HG03457 (cell line): ENCODE results near the gene EMP2.
A peak's percentile ranks its signal among the peaks of the same experiment; 100 is the strongest.
"Not testable (repeated sequence)": the region's sequence is repeated elsewhere in the genome, so short reads cannot be mapped to it uniquely, and the experiment has no call there.

Experiments
- ATAC-seq: cut with Tn5 transposase; IDR thresholded peaks from one replicate; pipeline ENCODE4 v1.9.1; 2021; ENCODE audit warnings: moderate number of reproducible peaks; ENCODE audit not compliant: unreplicated experiment

The EMP2 gene

DNA sequence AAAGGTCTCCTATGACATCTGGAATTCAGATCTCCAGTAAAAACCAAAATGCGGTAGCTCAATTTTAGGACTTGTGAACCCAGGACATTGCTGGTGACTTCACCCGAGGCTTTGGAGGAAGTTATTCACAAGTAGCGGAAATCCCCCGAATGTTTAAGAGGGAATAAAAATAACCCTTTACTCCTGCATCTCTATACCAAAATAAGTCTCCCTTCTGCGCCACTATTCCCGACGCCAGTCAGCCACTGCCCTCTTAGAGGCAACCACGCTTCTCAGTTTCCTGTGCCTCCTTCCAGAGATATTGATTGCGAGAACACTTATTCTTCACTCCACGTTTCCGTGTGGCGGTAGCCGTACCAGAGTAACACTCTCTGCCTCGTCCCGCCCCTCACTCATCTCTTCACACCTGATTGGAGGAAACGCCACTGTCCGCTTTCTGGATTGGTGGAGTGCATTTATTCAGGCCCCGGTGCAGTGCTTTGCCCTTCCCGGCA, 27.4 kb downstream of the EMP2 start:
- ATAC-seq, result peak; percentile 93

DNA sequence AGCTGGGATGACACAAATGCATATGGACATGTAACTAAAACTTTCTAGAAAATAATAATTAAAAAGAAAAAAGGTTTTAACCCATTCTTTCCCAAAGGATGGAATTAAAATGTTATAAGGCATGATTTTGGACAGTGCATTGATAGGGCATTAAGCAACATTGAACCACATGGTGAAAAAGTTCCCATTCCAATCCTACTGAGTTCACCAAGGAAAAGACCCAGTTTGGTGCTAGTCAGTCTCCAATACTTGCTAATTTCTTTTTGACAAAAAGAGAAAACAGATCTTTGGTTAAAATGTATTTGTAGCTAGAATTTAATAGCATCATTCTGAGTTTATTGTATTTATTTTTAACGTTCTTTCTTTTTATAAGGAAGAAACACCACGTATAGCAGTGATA, 28.1 kb downstream of the EMP2 start:
- no peak for ATAC-seq

DNA sequence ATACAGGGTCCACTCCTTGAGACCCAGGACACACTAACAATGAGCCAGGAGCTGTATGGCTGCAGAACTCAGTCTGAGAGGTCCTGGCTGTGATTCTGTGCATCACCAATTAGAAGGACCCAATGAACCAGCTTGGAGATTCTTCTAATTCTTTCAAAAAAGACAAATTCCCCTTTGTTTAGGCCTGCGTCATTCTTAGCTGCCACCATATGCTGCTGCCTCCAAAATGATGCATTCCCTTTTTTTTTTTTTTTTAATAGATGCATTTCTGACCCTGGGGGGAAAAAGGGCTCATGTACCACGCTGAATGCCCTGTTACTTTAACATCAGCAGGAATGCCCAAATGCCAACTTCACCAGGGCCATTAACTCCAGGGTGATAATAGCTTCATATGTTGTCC, 28.5 kb downstream of the EMP2 start:
- ATAC-seq, result no peak

DNA sequence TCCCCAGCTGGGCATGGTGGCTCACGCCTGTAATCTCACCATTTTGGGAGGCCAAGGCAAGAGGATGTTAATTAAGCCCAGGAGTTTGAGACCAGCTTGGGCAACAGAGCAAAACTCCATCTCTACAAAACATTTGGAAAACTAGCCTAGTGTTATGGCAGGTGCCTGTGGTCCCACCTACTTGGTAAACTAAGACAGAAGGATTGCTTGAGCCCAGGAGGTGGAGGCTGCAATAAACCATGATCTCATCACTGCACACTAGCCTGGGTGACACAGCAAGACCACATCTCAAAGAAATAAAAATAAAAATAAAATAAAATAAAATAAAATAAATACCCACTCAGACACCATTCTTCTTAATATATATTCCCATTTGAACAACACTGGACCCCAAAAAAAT, 32.0 kb downstream of the EMP2 start:
- no peak for ATAC-seq

DNA sequence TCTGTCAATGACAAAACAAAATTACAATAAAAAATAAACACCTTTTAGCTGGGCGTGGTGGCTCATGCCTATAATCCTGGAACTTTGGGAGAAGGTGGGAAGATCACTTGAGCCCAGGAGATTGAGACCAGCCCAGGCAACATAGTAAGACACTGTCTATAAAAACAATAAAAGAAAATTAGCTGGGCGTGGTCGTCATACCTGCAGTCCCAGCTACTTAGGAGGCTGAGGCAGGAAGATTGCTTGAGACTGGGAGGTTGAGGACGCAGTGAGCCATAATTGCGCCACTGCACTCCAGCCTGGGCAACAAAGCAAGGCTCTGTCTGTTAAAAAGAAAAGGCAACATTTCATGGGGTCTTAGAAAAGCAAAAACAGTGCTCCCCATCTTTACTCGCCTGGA, 32.7 kb downstream of the EMP2 start:
- ATAC-seq, result no peak

DNA sequence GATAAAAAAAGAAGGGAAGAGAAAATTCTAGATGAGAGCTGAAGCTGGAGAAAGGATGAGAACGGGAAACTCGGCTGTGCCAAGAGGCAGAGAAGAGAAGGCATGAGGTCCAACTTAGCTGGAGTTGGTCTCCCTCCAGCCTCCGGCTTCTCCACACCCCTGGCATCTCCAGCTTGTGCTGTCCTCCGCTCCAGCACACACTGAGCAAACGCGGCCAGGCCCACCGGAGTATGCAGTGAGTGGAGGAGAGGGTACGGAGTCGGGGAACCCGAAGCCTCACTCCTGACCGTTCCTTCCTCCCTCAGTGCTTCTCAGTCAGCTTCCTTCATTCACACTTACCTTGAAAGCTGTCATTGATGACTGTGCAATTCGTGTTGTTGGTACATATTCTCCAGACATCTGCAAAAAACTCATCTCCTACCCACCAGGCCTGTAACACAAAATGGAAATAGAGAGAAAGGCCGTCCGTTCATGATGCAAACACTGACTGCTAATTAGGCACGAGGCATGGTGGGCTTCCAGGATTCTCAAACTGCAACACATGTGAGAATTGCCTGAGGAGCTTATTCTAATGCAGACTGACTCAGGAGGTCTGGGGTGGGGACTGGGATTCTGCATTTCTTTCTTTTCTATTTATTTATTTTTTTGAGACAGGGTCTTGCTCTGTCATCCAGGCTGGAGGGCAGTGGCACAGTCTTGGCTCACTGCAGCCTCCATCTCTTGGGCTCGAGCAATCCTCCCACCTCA, 37.0 kb downstream of the EMP2 start:
- no peak for ATAC-seq

DNA sequence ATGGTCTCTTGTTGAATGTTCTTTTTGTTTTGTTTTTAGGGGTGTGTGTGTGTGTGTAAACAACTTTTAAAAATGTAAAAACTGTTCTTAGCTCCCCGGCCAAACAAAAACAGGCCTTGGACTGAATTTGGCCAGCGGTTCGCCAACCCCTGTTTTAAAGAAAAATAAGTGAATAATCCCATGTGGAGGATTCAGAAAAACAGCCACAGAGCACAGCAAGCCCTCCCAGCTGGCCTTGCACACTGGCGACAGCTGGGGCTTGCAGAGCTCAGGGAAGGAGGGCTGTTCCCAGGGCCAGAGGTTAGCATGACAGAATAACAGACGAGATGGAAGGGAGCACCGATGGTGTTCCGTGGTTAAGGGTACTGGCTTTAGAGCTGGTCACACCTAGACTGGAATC, 39.0 kb downstream of the EMP2 start:
- no peak for ATAC-seq

DNA sequence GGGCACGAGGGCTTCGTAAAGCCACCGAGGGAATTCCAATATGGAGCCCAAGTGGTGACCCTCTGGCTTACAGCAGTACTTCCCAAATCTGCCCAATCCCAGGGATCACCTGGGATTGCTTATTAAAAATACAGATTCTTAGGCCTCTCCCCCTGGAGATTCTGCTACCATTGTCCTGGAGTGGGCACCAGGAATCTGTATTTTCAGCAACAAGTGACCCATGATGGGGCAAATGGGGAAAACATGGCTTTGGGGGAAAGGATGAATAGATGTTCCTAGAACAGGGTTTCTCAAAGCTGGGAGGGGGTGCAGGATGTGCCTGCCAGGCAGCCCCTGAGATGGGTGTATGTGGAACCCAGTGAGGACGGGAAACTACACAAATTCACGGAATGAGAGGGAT, 40.6 kb downstream of the EMP2 start:
- ATAC-seq, result no peak

DNA sequence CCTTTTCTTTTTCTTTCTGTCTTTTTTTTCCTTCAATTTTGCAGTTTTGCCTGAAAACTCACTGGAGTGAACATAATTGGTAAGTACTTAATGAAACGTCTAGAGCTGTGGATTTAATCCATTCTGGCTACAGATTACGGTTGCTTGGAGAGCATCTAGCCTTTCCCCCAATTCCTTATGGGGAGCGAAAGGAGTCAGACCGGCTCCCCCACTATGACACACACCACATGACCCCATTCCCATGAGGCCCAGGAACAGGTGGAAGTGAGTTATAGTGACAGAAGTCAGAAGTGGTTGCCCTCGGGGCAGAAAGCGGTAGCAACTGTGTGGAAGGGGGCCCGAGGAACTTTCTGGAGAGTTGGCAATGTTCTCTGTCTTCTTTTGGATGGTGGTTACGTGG, 41.2 kb downstream of the EMP2 start:
- ATAC-seq, result no peak

DNA sequence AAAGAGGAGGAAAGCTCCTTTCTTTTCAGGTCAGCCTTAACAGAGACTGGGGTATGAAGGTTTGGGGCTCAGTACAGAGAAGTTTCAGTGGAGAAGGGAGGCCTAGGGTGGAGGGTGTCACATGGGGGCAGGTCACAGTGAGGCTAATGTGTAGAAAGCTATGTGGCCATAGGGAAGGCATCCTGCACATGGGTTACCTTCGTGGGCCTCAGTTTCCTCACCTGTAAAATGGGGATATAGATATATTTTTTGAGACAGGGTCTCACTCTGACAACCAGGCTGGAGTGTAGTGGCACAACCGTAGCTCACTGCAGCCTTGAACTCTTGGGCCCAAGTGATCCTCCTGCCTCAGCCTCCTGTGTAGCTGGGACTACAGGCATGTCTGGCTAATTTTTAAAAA, 41.8 kb downstream of the EMP2 start:
- ATAC-seq, result no peak

DNA sequence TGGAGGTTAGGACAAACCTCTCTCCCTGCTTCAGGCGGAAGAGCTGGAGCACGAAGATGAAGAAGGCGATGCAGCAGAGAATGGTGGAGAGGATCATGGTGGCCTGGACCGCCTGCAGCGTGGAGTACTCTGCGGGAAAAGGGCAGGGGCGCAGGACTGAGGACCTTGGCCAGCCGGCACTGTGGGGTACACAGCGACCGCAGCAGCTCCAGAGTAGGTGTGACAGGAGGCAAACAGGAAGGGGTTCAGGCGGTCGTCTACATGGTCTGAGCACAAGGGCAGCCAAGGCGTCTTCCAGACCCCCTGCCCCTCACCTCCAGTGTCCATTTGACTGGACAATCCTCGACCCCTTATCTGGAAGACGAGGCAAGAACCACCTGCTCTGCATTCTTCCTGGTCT, 42.5 kb downstream of the EMP2 start:
- no peak for ATAC-seq

DNA sequence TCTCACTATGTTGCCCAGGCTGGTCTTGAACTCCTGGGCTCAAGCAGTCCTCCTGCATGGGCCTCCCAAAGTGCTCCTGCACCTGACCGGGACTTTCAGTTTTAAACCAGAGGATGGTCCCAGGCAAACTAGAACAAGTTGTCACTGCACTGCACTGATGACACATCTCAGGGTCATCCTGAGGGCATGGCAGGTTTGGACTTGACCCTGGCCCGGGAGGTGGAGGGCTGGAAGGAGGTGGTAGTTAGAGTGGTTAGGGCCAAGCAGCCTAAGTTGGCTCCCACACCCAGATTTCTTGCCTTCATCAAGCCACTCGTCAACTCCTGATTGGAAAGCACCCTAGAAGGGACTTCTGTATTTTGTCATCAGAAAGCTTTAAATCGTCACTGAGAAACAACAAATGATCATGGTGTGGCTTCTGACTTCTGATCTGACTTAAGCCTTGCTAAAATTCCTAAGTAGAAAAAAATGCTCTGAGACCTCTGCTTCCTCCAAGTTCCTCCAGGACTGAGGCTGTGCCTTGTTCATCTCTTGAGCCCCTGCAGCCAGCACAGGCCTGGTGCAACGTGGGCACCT, 43.5 kb downstream of the EMP2 start:
- no peak for ATAC-seq

DNA sequence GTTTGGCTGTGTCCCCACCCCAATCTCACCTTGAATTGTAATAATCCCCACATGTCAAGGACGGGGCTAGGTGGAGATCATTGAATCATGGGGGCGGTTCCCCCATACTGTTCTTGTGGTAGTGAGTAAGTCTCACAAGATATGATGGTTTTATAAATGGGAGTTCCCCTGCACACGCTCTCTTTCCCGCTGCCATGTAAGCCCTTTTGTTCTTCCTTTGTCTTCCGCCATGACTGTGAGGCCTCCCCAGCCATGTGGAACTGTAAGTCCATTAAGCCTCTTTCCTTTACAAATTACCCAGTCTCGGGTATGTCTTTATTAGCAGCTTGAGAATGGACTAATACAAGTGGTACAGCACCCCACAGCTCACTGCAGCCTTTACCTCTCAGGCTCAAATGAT, 44.1 kb downstream of the EMP2 start:
- not testable (repeated sequence) for ATAC-seq

DNA sequence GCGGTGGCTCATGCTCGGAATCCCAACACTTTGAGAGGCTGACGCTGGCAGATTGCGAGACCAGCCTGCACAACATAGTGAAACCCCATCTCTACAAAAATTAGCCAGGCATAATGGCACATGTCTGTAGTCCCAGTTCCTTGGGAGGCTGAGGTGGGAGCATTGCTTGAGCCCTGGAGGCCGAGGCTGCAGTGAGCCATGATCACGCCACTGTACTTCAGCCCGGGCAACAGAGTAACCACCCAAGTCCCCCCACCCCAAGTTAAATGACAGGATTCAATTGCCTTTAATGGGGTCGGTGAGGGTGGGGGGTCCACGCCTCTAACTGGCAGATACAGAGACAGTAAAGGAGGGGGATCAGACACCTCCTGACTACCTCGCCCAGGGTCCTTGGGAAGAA, 44.9 kb downstream of the EMP2 start:
- no peak for ATAC-seq

DNA sequence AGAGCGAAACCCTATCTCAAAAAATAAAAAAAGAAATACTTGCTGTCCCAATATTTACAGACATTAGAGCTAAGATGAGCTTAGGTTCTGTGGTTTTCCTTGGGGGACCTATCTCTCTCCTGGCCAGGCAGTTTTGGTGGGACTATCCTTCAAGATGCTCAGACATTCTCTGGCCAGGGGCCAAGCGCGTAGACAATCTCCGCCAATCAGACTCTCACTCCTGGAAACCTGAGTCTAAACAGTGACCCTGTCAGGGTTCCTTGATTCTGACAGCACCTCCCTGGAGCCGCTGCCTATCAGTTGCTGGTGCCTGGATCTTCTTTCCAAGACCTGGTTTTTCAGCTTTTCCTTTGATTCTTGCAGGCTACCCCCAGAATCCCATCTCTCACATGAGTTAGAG, 45.6 kb downstream of the EMP2 start:
- ATAC-seq, result no peak

DNA sequence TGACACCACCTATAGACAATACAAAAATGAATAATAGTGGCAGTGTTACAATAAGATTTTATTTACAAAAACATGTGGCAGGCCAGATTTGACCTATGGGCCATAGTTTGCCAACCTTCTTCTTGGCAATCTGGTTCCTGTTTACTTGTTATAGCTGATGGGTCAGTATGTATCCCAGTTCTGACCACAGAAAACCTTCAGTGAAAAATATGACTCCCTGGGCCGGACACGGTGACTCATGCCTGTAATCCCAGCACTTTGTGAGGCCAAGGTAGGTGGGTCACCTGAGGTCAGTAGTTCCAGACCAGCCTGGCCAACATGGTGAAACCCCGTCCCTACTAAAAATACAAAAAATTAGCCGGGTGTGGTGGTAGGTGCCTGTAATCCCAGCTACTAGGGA, 46.8 kb downstream of the EMP2 start:
- ATAC-seq, result not testable (repeated sequence)

DNA sequence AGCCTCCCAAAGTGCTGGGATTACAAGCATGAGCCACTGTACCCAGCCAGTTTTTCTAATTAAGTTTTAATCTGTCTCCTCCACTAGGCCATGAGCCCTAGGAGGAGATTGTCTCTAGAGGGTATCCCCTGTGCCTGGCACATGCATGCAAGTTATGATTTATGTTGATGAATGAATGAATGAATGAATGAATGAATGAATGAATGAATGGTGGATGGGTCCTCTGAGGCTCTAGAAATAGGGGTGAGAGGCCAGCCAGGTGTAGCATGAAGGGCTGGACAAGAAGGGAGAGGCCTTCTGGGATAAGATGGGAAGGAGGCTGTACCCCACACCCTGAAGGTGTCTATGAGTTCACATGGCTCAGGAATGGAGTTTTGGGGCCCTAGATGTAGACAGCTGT, 48.8 kb downstream of the EMP2 start:
- ATAC-seq, result no peak

DNA sequence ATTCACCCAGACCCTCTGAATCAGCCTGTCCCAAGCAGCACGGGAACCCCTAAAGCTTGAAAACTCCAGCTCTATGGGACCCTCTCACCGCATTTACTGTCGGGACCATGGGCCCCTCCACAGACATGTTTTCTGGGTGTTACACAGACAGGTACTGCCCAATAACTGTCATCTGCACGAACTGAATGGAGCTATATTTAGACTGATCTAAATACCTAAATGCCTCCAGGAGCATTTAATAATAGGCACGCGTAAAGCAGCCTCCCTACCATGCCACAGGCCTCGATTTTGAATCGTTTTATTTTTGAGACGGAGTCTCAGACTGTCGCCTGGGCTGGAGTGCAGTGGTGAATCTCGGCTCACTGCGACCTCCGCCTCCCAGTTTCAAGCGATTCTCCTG, 49.7 kb downstream of the EMP2 start:
- no peak for ATAC-seq

DNA sequence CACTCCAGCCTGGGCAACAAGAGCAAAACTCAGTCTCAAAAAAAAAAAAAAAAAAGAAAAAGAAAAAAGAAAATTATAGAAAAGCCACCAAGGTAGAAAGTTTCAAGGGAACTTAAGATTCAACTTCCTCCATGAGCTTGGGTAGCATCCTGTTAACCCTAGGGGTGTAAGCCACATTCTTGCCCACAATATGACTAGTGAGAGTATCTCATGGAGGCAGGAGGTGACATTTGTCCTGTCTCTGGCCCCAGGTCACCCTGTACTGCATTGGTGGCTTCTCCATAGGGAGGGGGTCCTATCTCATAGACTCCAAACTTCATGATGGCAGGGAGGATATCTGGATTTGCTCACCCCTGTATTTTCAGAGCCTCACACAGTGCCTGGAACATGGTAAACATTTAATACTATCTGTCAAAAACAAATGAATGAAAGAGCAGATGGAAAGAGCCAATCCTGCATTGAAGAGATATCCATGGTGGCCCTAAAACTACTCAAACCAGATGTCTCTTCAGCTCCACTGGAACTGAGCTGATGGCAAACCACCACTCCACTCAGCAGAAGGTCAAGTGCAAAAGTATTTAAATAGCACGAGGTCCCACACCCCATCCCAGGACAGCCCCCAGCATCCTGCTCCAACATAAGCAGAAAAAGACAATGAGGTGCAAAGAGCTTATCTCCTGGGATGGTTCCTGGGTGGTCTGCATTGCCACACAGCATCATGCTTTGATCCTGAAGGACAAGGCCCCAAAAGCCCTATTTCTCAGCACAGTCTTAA, 50.3 kb downstream of the EMP2 start:
- ATAC-seq, result no peak

DNA sequence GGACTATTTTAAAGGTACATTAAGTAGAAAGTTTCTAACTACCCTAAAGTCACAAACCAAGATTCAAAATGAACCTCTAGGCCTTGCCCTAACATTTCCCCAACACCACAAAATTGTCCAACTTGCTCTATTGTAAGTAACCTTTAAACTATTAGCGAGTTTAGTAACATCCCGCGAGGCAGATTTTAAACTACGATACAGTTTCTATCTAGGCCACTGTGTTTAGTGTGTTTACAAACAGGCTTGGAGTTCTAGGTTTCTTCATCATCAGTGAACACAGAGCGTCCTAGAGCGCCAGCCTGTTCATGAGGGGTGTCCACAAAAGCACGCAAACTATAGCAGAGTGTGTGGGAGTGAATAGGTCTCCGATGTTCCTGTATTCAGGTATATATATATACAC, 51.8 kb downstream of the EMP2 start:
- no peak for ATAC-seq

DNA sequence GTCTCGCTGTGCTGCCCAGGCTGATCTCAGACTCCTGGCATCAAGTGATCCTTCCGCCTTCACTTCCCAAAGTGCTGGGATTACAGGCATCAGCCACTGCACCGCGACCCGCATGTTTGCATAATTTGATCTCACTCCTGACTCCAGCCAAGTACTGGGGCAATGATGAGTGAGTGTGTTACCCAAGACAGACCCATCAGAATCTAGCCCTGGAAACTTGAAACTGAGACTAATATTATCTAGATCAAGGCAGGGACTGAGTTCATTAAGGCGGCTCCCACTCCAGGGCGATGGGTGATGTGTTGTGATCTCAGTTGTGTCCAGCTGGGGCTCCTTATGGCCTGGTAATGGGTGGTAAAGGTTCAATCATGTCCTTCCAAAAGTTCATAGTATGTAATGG, 53.4 kb downstream of the EMP2 start:
- ATAC-seq, result no peak

DNA sequence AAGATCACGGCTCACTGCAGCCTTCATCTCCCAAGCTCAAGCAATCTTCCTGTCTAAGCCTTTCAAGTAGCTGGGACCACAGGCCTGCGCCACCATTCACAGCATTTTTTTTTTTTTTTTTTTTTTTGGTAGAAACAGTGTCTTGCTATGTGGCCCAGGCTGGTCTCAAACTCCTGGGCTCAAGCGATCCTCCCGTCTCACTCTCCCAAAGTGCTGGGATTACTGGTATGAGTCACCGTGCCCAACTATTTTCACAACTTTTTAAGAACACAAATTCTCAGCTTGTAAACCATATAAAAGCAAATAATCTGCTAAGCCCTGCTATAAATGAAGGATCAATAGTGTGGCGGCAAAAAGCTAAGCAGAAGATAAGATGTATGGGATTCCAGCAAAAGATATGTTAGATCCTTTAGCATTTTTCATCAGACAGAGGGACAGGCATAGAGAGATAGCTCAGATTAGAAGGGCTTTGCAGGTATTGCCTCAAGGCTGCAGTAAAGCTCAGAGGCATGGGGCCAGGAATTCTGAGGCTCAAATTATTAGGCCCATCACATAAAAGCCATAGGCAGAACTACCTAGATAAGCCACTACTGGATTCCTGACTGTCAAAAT, 55.1 kb downstream of the EMP2 start:
- no peak for ATAC-seq
